ENCODE results near the gene SMARCD2. TPM values are rescaled to one million over a fixed set of nuclear protein-coding genes. Genes with fewer than 3 reads are reported as not detected.

The SMARCD2 gene
- total and polyA plus RNA-seq, 2 of the 13 experiments (the other 11 are each of a cell fraction or from before 2014, with no cell fraction given): 122 to 150 TPM

DNA sequence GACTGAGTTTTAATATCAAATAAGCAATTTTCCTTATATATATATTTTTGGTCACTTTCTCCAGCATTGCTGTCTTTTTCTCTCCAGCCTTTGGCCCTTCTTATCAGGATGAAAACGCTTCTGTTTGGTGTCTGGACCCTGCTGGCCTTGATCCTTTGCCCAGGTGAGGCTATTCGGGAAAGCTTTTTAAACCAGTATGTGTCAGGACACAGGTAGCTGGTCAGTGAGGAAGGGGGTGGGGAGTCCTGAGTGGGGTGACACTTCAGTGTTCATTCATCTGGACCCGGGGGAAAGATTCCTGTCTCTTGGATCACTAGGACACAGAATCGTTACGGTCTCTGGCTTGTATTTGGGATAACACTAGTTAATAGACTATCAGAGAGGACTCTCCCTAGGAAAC is 12.2 kb upstream of the SMARCD2 start (continued):
- TF ChIP-seq MEF2D (CRISPR knock-in tag; IDR thresholded peaks at IDR 0.05) (no peak), ZNF292 (CRISPR knock-in tag; IDR thresholded peaks at IDR 0.05; ENCODE audit: borderline replicate concordance, low read depth) (no peak), KDM6A (CRISPR knock-in tag; IDR thresholded peaks at IDR 0.05; ENCODE audit: low read depth) (peak; percentile 41; the same call in 1 of the 2 replicates), RBAK (CRISPR knock-in tag; IDR thresholded peaks at IDR 0.05) (no peak), MAFG (CRISPR knock-in tag; IDR thresholded peaks at IDR 0.05) (no peak), ZNF556 (CRISPR knock-in tag; IDR thresholded peaks at IDR 0.05; ENCODE audit: borderline replicate concordance) (0 out of 2 replicates have a peak, but pooled peaks have one; percentile 2), SAP130 (CRISPR knock-in tag; IDR thresholded peaks at IDR 0.05; ENCODE audit: low read depth) (peak; percentile 60; the same call in 1 of the 2 replicates), MED1 (CRISPR knock-in tag; IDR thresholded peaks at IDR 0.05) (peak; percentile 64), ZNF530 (CRISPR knock-in tag; IDR thresholded peaks at IDR 0.05; ENCODE audit: low read depth) (no peak), ZNF264 (CRISPR knock-in tag; IDR thresholded peaks at IDR 0.05) (no peak; the same call in 1 of the 2 replicates), SOX6 (IDR thresholded peaks at IDR 0.05) (no peak), SOX6 (CRISPR knock-in tag; IDR thresholded peaks at IDR 0.05) (peak; percentile 43), ZNF577 (CRISPR knock-in tag; IDR thresholded peaks at IDR 0.05; ENCODE audit: borderline replicate concordance, low read depth) (no peak), TCF7 (IDR thresholded peaks at IDR 0.05; ENCODE audit: low read depth) (peak; percentile 32; the same call in 1 of the 2 replicates), NBN (conservative IDR thresholded peaks at IDR 0.05) (no peak), BCL6 (CRISPR knock-in tag; IDR thresholded peaks at IDR 0.05) (no peak), ZNF670 (CRISPR knock-in tag; IDR thresholded peaks at IDR 0.05; ENCODE audit: borderline replicate concordance) (0 out of 2 replicates have a peak, but pooled peaks have one; percentile 42), KAT7 (CRISPR knock-in tag; IDR thresholded peaks at IDR 0.05; ENCODE audit: borderline replicate concordance) (no peak)
- TF ChIP-seq, protein P1, sequence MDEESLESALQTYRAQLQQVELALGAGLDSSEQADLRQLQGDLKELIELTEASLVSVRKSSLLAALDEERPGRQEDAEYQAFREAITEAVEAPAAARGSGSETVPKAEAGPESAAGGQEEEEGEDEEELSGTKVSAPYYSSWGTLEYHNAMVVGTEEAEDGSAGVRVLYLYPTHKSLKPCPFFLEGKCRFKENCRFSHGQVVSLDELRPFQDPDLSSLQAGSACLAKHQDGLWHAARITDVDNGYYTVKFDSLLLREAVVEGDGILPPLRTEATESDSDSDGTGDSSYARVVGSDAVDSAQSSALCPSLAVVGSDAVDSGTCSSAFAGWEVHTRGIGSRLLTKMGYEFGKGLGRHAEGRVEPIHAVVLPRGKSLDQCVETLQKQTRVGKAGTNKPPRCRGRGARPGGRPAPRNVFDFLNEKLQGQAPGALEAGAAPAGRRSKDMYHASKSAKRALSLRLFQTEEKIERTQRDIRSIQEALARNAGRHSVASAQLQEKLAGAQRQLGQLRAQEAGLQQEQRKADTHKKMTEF (CRISPR knock-in tag; IDR thresholded peaks at IDR 0.05): 0 out of 2 replicates have a peak, but pooled peaks have one; percentile 16
- TF ChIP-seq, protein P2, sequence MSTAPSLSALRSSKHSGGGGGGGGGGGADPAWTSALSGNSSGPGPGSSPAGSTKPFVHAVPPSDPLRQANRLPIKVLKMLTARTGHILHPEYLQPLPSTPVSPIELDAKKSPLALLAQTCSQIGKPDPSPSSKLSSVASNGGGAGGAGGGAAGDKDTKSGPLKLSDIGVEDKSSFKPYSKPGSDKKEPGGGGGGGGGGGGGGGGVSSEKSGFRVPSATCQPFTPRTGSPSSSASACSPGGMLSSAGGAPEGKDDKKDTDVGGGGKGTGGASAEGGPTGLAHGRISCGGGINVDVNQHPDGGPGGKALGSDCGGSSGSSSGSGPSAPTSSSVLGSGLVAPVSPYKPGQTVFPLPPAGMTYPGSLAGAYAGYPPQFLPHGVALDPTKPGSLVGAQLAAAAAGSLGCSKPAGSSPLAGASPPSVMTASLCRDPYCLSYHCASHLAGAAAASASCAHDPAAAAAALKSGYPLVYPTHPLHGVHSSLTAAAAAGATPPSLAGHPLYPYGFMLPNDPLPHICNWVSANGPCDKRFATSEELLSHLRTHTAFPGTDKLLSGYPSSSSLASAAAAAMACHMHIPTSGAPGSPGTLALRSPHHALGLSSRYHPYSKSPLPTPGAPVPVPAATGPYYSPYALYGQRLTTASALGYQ (CRISPR knock-in tag; IDR thresholded peaks at IDR 0.05): 0 out of 2 replicates have a peak, but pooled peaks have one; percentile 19
- TF ChIP-seq, protein P3, sequence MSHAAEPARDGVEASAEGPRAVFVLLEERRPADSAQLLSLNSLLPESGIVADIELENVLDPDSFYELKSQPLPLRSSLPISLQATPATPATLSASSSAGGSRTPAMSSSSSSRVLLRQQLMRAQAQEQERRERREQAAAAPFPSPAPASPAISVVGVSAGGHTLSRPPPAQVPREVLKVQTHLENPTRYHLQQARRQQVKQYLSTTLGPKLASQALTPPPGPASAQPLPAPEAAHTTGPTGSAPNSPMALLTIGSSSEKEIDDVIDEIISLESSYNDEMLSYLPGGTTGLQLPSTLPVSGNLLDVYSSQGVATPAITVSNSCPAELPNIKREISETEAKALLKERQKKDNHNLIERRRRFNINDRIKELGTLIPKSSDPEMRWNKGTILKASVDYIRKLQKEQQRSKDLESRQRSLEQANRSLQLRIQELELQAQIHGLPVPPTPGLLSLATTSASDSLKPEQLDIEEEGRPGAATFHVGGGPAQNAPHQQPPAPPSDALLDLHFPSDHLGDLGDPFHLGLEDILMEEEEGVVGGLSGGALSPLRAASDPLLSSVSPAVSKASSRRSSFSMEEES (CRISPR knock-in tag; IDR thresholded peaks at IDR 0.05): no peak
- TF ChIP-seq, protein P4, sequence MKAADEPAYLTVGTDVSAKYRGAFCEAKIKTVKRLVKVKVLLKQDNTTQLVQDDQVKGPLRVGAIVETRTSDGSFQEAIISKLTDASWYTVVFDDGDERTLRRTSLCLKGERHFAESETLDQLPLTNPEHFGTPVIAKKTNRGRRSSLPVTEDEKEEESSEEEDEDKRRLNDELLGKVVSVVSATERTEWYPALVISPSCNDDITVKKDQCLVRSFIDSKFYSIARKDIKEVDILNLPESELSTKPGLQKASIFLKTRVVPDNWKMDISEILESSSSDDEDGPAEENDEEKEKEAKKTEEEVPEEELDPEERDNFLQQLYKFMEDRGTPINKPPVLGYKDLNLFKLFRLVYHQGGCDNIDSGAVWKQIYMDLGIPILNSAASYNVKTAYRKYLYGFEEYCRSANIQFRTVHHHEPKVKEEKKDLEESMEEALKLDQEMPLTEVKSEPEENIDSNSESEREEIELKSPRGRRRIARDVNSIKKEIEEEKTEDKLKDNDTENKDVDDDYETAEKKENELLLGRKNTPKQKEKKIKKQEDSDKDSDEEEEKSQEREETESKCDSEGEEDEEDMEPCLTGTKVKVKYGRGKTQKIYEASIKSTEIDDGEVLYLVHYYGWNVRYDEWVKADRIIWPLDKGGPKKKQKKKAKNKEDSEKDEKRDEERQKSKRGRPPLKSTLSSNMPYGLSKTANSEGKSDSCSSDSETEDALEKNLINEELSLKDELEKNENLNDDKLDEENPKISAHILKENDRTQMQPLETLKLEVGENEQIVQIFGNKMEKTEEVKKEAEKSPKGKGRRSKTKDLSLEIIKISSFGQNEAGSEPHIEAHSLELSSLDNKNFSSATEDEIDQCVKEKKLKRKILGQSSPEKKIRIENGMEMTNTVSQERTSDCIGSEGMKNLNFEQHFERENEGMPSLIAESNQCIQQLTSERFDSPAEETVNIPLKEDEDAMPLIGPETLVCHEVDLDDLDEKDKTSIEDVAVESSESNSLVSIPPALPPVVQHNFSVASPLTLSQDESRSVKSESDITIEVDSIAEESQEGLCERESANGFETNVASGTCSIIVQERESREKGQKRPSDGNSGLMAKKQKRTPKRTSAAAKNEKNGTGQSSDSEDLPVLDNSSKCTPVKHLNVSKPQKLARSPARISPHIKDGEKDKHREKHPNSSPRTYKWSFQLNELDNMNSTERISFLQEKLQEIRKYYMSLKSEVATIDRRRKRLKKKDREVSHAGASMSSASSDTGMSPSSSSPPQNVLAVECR (CRISPR knock-in tag; IDR thresholded peaks at IDR 0.05; ENCODE audit: borderline replicate concordance): peak; percentile 48; the same call in 1 of the 2 replicates
- TF ChIP-seq, protein P5, sequence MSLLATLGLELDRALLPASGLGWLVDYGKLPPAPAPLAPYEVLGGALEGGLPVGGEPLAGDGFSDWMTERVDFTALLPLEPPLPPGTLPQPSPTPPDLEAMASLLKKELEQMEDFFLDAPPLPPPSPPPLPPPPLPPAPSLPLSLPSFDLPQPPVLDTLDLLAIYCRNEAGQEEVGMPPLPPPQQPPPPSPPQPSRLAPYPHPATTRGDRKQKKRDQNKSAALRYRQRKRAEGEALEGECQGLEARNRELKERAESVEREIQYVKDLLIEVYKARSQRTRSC (CRISPR knock-in tag; IDR thresholded peaks at IDR 0.05; ENCODE audit: low read depth): no peak
